HG02588 (cell line): ENCODE data around the gene DNER.

ENCODE experiments used
- ATAC-seq: cut with Tn5 transposase; IDR thresholded peaks from one replicate; pipeline ENCODE4 v1.9.1; 2021; ENCODE audit warnings: mild to moderate bottlenecking, moderate library complexity; ENCODE audit not compliant: unreplicated experiment

DNER gene

DNA sequence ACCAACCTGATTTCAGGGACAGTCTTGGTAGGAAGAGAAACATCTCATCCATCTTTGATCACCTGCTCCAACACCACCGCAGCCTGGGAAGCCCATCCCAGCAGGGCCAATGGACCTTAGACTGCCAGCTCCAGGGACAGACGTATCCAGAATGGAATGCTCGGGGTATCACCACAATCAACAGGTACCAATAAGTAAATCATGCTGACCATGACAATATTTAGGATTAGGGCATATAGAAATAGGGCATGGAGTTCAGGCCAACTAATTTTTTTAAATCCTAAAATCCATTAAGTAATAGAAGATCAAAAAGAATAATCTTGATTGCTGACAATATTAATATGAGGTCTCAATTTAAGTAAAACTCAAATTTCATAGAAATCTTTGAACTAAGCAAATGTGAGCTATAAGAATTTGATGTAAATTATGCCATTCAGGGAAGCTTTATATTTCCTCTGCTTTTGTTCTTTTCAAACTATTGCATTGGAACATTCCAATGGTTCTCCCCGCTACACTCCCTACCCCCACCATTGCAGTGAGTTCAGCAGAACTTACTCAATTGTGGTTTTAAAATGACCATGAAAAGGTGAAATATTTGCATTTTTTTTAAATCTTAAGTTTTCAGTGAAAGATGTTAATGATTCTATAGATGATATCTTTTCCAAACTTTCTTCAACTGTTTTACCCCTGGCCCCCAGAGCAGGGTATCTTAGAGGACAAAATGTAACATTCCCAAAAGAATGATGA lies 138.6 kb downstream of the DNER start:
- no peak for ATAC-seq

DNA sequence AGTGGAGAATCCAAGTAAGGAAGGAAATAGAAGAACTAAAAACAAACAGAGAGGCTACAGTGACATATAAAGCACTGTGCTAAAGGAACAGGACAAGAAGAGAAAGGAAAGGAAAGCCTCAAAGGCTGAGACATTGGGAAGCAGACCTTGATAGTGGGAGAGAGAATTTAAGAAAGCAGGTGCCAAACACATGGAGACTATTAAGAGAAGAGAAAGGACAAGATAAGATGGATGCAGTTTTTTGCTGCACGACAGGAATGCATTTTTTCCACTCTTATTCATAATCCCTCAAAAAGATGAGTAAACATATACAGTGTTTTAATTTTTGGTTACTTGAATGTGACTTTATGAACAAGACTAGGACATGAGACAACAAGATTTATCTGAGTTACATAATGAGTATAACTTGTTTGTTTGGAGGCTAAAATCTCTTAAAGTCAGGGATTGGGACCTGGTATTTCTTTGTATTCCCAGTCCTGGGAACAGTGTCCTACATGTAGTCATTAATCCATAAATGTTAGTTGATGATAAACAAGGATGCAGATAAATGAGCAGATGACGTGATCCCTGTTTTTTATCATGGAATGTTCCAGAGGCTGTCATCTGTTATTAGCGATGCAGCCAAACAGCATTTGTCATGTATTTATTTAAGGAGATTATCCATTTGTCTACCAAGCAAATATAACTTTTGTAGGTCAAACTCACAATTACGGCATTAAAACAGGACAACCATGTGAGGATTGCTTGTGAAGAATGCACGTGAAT lies 141.7 kb downstream of the DNER start:
- no peak for ATAC-seq

DNA sequence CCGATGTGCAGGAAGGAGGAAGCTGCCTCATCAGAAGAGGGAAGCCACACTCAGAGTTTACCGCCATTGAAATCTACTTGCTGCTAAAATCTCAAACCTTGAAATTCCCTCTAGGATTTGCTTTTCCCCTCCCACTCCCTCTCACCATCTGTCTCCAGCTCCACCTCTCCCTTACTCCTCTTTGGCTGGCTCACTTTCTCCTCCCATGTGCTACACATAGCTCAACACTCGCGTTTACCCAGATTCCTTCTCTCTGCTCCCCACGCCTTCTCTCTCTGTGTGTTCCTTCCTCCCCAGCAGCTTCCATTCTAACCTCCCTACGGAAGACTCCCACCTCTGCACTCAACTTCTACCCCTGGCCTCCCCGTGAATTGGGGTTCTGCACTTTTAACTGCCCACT lies 143.1 kb downstream of the DNER start:
- no peak for ATAC-seq

DNA sequence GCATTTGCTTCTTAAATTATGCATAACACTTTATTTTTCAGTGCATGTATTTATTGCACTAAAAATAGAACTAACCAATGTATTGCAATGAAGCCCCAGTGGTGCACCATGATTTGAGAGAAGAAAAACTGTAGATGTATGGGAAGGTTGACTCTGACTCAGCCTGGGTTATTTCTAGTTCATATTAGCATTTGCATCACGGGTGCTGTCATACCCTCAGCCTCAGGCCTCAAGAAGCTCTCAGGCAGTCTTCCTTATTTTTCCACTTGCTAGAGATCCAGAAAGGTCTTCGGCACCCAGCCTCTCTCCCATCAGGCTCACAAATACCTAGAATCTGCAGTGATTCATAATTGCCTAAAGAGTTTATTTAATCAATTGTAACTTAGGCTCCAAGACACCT lies 148.0 kb downstream of the DNER start:
- no peak for ATAC-seq

DNA sequence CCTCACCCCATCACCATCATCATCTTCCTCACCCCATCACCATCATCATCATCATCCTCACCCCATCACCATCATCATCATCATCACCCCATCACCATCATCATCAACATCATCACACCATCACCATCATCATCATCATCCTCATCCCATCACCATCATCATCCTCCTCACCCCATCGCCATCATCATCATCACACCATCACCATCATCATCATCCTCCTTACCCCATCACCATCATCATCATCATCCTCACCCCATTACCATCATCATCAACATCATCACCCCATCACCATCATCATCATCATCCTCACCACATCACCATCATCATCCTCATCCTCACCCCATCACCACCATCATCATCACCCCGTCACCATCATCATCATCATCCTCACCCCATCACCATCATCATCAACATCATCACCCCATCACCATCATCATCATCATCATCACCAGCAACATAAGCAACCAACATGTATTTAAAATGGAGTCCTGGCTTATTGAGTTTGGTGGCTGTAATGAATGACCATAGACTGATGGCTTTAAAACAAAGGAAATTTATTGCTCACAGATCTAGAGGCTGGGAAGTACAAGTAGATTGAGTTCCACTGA lies 150.0 kb downstream of the DNER start:
- ATAC-seq = no peak

DNA sequence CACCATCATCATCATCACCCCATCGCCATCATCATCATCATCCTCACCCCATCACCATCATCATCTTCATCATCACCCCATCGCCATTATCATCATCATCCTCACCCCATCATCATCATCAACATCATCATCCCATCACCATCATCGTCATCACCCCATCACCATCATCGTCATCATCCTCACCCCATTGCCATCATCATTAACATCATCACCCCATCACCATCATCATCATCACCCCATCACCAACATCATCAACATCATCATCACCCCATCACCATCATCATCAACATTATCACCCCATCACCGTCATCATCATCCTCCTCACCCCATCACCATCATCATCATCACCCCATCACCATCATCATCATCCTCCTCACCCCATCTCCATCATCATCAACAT lies 151.0 kb downstream of the DNER start:
- ATAC-seq = no peak

DNA sequence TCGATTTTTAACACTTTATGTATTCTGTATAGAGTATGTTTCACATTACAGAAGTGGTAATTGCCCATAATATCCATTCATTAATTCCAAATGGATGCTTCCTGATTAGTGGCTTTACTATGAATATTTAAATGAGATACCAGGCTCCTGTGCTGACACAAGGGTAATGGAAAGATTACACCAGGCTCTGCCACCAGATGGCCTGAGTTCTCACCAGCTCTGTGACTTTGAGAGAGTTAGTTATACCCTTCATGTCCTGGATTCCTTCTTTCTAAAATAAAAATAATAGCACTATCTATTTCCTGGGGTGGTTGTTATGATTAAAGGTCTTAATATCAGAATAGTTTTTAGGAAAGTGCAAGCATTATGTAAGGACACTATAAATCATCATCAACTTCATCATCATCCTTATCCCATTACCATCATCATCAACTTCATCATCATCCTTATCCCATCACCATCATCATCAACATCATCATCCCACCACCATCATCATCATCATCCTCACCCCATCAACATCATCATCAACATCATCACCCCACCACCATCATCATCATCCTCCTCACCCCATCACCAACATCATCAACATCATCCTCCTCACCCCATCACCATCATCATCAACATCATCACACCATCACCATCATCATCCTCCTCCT lies 151.8 kb downstream of the DNER start:
- ATAC-seq = no peak

DNA sequence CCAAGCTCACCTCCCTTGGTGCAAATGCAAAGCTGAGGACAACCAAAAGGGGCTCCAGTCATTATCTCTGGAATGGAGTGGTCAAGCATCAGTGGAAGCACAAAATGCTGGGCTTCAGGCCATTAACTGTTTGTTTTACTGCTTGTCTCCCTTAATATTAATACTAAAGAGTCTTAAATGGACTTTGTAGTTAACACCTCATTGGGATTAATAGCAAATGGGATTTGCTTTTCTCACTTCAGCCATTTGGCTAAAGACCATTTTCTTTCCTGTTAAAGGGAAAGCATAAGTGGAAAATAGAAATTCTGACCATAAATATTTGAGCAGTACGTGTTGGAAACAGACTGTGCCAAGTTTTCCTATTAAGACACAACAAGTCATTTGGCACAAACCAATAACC lies 154.4 kb downstream of the DNER start:
- ATAC-seq = no peak

DNA sequence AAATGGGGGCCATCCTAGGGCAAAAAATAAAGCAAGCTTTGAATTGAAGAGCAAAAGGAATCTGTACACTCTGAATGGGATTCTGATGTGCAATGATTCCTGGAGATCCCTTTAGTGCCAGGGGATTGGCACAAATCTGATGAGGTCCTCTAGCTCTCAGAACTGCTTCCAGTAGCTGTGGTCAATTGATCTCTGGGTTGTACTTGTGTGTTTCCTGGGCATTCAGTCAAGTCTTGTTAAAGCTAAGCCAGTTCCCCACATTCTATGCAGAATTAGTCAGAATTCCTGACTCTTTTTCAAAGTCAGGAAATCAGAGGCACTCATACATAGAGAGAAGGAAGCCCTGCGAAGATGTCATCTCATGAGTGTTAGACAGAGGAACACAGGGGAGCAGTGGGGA lies 161.3 kb downstream of the DNER start:
- ATAC-seq = no peak

DNA sequence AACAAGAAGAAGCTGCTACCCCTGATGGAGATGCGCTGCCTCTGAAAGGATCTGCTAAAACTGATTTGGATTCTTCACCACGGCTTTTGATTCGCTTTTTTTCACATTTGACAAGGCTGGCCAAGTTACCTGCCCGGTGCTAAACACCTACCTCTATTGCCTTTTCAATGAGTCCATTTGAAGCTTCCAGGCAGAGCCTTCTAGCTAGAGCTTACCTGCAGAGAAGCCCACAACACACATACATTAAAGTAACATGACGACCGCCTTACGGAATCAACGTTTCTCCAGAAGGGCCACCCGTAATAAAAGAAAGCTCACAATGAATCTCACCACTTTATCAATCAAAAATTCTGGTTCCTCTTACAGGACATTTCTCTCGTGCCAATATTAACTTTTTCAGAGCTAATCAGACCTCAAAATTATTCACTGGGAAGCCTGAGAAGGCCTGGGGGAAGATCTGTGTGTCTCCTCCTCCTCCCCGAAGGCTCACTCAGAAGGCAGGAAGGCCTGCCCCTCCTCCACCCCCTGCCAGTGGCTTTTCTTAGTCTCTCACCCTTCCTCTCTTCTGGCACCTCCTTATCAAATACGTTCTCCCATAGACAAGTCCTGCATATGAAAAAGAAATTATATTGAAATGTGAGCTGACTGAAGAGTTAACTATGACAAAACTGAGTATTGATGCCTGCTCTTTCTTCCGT lies 171.0 kb downstream of the DNER start:
- no peak for ATAC-seq

DNA sequence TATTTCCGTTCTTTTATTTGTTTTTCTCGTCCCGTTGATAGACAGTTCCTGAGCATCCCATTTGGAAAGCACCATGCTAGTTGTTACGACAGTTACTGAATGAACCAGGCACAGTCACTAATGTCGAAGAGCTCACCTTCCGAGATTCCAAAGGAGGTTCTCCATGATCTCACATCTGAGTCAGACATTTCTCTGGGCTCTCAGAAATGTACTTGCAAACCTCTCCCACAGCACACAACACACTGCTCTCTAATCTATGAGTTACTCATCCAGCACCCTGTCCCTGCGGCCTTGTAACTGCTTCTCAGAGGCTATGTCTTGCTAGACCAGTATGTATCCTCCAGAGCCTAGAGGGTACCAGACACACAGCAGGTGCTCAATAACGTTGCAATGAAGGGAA lies 174.7 kb downstream of the DNER start:
- ATAC-seq = no peak

DNA sequence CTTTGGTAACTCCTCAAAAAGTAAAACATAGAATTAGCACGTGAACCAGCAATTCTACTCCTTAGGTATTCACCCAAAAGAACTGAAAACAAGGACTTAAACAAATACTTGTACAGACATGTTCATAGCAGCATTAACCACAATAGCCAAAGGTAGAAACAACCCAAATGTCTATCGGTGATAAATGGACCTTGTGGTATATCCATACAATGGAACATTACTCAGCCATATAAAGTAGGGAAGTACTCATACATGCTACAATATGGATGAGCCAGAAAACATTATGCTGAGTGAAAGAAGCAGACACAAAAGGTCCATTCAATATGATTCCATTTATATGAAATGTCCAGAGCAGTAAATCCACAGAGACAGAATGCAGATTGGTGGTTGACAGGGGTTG lies 182.8 kb downstream of the DNER start:
- no peak for ATAC-seq

DNA sequence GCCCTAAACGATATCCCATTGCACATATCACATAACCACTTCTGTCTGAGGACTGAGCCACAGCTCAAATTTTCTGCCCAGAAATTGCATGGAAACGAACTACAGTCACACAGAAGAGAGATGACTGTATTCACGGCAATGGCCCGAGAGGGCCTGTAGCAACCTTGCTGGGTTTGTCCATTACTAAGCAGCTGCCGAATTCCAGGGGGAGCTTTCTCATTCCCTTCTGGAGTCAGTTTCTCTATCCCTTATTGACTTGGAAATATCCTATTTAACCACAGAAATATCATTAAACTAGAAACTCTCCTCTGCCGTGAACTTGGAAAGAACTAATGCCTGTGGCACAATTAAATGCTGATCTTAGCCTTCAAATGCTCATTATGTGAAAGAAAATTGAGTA lies 183.9 kb downstream of the DNER start:
- no peak for ATAC-seq

DNA sequence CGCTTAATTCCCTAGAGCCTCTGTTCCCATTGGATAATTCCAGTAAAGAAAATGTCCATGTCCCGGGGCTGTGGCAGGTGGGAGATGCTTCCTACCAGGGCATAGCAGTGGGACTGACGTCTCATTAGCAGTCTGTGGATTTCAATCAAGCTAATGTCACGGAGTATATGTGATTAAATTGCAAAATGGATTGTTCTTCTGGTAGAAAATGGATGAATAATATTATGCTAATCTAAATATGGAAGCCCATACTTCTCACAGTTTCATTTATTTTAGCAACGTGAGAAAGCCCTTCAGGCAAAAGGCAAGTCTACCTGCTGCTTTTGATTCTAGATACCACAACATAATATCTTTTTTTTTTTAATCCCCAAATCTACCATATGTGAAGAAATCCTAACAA lies 185.5 kb downstream of the DNER start:
- no peak for ATAC-seq

DNA sequence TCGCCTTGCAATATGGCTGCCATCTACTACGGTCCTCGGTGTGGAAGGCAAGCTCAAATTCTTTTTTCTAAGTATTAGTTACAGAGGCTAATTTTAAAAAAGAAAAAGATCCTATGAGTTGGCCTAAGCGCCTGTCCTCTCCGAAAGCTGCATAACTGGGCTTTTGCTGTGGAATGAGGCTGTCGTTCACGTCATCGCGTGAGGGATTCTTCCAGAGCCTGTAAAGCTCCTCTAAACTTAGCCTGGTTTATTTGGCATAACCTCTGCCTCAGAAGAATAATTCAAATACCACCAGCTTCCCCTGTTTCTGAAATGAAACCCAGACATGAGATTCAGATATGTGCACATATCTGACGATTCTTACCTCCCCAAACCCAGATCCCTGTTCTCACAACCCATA lies 187.4 kb downstream of the DNER start:
- no peak for ATAC-seq

DNA sequence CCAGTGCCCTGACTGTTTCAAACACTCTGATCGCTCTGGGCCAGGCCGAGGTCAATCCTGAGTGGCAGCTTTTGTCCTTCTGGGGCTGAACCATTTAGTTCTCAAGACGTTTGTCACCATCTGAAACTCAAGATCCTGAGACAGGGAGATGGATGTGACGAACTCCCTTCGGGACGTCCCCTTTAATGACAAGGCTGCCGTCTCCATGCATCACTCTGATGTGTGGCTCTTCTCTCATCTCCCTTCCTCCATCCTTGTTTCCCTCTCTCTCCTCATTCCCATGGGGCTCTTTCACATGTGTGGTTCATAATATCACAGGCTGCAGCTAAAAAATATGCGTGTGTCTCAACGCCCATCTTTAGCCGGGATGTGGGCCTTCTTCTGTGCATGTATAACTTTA lies 189.6 kb downstream of the DNER start:
- no peak for ATAC-seq

DNA sequence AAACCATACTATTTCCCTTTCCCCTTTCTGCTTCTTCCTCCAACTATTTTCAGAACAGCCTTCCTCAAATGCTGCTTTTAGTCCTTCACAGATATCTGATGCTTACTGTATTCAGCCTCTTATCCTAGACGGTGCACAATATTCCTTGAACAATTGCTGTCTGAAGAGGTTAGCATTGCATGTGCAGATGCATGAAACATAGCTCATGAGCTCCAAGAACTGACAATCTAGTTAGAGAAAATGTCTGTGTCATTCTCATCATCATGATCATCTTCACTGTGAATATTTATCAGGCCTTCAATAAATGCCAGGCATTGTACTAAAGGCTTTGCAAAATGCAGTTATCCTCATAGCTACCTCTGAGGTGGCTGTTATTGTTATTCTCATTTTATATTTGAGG lies 190.7 kb downstream of the DNER start:
- no peak for ATAC-seq

DNA sequence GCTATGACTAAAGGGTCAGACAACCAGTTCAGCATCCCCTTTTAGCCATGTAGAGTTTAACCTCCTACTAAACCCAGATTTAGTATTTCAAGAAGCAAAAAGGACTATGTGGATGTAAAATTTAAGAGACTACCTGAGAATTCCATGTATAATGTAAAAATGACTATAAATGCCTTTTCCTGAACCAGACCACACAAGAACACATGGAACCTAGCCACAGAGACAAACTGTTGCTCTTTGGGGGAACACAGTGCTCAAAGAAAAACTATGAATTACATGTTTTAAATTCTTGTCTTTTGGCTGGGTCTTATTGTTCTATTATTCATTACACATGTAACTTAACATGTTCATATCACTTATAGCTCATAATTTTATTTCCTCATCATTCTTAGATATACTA lies 192.8 kb downstream of the DNER start:
- no peak for ATAC-seq

DNA sequence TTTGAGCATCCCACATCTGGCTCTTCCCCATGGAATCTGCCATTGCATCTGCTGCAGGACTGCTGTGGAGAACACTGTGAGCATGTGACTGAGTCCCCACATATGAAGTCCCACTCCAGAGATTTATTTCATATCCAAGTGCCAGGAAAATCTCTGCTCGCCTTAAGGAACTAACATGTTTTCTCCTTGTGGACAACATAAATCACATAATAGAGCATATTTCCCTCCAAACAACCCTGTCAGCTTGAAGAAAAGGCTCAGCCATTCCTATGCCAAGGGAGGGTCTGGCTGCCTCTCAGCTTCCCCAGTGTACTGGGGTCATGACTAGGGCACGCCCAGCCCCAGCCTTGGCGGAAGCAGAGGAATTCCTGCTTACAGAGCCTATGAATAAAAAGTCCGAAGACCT lies 193.7 kb downstream of the DNER start:
- no peak for ATAC-seq

DNA sequence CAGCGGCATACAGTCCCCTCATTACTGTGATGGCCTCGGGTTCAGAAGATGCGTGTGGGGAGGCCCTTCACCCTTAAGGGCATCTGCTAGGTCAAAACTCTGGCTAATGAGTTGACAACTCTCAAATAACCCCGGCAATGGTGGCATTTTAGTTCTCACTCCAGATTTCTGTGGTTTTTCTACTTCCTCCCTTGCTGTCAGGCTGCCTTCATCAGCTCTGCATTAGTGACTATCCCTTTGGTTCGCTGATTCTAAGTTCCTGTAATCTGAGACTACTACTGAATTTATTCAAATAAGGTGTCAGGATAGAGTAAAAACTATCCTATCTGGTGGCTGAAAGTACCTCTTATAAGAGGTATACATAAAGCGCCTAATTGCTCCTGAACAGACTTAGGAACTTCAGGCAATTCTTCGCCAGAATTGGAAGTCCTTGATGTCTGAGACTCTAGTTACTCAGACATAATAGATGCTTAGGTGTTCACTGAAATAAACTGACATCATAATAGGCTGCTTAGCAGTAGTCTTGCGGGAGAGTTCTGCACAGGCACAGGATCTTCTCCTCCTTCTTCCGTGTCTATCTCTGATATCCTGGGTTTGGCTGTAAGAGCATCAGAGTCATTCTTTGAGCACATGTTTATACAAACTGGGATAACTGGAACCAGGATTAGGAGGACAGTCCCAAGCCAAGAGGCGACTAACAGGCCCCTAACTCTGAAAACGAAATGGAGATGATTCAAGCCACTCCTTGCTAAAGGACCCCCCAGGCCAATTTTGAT lies 194.5 kb downstream of the DNER start:
- ATAC-seq = no peak
